Keratinocyte (primary cell): ENCODE results near the gene RTN4R.

ENCODE experiments used
- CTCF ChIP-seq, 3 experiments: IDR thresholded peaks in 1 of 3; conservative IDR thresholded peaks in 1 of 3; optimal IDR thresholded peaks in 1 of 3; 2 replicates in 2 of 3; 3 replicates in 1 of 3; pipeline versions ENCODE3 to v1.5.1; 2011; ENCODE audit warnings: low read length in 3 of 3, mild to moderate bottlenecking in 3 of 3, moderate library complexity in 2 of 3, control low read depth in 1 of 3, inconsistent platforms in 1 of 3; ENCODE audit not compliant: insufficient read depth in 2 of 3; ENCODE audit errors: extremely low read depth in 1 of 3
- EZH2 ChIP-seq: IDR thresholded peaks from one replicate; pipeline ENCODE4 v1.6.1; 2012; ENCODE audit warnings: inconsistent platforms, mild to moderate bottlenecking, low read length, moderate library complexity

GRCh38 chr22:20296598-20296997, 28.5 kb upstream of the RTN4R start:
- TF ChIP-seq CTCF (optimal IDR thresholded peaks at IDR 0.05 in 1 of 3, IDR thresholded peaks at IDR 0.05 in 1 of 3, conservative IDR thresholded peaks at IDR 0.05 in 1 of 3; ENCODE audit: extremely low read depth in 1 of 3, insufficient read depth in 2 of 3, low read length in 3 of 3) (no peak), EZH2 (no peak)
